GM23338 (cell line): ENCODE data around the gene ADGRG6. TPM values are rescaled to one million over a fixed set of nuclear protein-coding genes. Genes with fewer than 3 reads are reported as not detected.

Source experiments
- polyA plus RNA-seq: library from polyadenylated mRNA; unstranded; fragments of >200 nt; fragmentation: Nextera tagmentation; extraction: Ambion mirVana; gene quantifications from 2 replicates; pipeline ENCODE4 v1.2.1, GENCODE V29; 2016
- total RNA-seq: library from RNA; depleted of rRNA; stranded (reverse); fragments of >200 nt; shearing (Covaris generic); gene quantifications from 2 replicates; pipeline ENCODE4 v1.2.3, GENCODE V29; 2014; rRNA removed

The ADGRG6 gene
- total and polyA plus RNA-seq, 2 experiments from 2014 or later: 1.3 to 7.7 TPM

Other genes with a start within 250 kb of the ADGRG6 start
- gene GJE1, start 169.1 kb upstream of the ADGRG6 start, total RNA-seq: not detected in 2 replicates
- not detected in 2 replicates for gene GJE1, start 169.1 kb upstream of the ADGRG6 start, polyA plus RNA-seq
- not detected in 2 replicates for gene NMBR, start 154.9 kb upstream of the ADGRG6 start, total RNA-seq
- not detected in 2 replicates for gene NMBR, start 154.9 kb upstream of the ADGRG6 start, polyA plus RNA-seq
- gene VTA1, start 154.7 kb upstream of the ADGRG6 start, total RNA-seq: 102 and 109 TPM in 2 replicates
- 88.5 and 104 TPM in 2 replicates for gene VTA1, start 154.7 kb upstream of the ADGRG6 start, polyA plus RNA-seq